Dermis blood vessel endothelial cell (primary cell): ENCODE results near the gene LTBR. TPM values are rescaled to one million over a fixed set of nuclear protein-coding genes. Genes with fewer than 3 reads are reported as not detected.

ENCODE experiments used
- DNase-seq: peaks from one replicate; pipeline ENCODE4 v3.0.0; 2010
- total RNA-seq: library from RNA; depleted of rRNA; stranded (reverse); fragments of >200 nt; gene quantifications from 2 replicates; pipeline ENCODE4 v1.2.3, GENCODE V29; 2014

LTBR gene
- total RNA-seq, 1 donor from 2014 or later = 74.0 TPM

DNA sequence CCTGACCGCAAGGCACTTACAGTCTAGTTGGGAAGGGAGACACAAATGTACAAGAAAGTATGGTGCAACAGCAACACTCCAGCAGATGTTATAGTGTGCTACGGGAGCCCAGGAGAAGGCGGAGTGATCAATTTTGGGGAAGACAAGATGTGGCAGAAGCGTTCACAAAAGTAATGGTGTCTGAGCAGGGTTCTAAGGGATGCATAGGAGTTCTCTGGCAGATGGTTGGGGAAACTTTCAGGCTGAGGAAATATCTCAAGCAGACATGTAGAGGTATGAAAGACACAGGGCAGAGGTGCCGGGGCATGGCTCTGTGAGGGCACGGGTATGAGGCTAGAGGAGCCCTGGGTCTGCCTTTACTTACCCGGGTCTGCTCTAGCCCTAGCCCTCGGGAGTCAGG is 37.0 kb upstream of the LTBR start:
- no peak for DNase-seq

DNA sequence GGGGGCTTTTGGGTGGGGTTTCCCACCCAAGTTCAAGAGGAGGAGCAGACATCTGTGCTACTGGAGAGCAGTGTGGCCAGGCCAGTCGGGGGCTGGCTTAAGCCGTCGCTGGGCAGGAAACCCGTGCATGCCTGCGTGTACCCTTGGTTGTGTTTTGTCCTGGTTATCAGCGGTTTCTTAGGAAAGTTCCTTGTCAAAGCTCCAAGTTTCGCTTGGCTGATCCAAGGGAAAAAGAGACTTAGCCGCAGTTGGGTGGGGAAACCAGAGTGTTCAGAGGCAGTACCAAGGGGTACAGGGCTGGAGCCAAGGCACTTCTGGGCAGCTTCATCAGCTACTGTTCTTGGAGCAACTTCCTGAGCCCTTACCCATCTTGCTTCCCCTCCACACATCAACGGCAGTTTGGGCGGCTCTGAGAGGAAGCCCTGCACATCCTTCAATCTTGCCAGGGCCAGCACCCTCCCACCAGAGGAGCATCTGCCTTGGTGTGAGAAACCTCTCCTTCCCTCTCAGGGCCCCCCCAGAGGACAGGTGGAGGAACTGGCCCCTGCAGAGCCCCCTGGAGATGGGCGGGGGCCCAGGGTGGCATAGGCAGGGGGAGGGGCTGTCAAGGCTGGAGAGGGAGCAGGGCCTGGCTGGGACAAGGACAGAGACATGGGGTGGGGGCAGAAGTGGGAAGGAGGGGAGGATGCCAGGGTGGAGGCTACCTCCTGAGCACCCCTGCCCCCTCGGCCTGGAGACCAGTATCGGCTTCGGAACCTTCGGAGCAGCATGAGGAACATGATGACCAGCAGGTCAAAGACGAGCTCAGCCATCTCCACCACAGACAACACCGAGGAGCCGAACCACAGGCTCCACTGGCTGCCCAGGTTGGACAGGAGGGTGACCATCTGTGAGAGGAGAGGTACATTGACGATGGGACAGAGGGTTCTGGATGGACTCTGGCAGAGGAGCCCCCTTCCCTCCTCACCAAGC is 36.3 kb upstream of the LTBR start:
- DNase-seq = peak; percentile 86

DNA sequence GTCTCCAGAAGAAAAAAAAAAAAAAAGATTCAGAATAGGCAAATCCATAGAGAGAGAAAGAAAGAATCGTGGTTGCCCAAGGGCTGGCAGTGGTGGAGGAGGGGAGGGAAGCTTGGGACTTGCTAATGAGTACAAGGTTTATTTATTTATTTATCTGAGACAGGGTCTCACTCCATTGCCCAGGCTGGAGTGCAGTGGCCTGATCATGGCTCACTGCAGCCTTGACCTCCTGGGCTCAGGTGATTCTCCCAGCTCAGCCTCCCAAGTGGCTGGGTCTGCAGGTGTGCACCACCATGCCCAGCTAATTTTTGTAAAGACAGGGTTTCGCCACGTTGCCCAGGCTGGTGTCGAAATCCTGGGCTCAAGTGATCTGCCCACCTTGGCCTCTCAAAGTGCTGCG is 32.3 kb upstream of the LTBR start:
- no peak for DNase-seq

DNA sequence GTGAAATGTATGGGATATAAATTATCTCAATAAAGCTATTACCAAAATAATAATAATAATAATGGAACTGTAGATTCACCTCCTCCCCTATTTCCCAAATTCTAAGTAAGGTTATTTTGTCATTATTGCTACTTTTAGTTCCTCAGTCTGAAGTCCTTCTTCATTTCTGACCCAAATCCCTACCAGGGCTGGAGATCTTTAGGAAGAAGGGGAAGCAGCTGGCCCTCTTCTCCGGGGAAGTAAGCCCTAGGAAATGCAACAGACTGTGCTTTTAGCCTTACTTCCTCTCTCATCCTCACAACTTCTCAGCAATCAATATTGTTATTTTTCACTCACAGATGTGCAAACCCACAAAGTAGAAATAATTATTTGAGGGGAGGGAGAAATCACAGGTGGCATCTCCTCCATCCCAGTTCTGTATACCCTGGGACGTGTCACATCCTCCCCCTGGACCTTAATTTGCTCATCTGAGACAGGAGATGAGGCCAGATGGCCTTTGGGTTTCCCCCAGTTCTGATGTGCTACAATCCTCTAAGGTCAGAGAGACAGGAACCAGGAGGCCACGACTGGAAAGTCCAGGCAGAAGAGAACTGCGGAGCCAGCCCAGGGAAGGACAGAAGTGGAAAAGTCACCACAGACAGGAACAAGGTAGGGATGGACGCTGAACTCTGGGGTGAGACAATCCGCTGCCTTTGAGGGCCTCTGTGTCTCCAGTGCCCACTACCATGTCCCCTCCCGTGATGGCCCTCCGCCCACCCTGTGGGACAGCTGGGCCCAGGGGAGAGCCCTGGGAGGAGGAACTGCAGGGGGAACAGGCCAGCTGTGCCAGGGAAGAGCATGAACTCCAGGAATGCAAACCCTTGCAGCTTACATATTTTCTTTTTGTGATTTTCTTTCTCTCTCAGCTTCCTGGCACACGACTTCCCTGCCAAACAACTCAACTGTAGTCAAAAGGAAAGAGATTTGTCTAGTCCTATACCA is 31.5 kb upstream of the LTBR start:
- no peak for DNase-seq

DNA sequence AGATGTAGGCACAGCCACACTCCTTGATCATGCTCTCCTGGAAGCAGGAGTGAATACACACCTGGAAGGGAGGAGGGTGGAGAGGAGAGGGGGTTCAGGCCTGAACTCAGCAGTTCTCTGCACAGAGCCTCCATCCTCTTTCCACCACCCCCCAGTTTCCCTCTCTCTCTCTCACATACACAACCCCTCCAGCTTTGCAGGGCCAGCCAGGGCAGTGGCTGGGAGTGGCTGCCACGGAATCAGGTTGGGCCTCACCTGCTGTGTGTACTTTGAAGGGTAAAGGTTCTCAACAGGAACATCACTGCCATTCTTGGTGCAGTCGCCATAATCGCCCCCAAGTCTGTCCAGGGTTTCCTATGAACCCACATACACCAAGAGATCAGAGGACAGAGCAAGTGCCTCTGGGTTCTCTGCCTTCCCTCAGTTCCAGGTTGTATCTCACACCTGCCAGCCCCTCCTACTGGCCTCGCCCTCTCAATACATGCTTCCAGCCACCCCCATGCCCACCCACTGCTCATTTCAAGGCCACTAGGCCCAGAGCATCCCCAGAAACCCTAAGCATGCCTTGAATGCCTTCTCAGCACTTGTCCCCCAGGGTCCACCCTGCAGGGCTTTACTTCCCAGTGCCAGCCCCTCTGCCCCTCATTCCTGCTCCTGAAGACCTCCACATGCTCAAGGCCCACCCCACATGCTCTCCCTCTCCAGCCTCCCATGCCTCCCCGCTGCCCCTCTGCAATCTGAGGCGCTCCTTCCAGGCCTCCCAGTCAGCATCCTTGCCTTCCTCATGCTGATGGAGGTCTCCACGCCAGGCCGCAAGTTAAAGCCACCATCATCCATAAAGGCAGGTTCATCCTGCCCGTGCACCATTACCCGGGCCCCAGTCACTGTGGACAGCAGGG is 29.2 kb upstream of the LTBR start:
- no peak for DNase-seq

DNA sequence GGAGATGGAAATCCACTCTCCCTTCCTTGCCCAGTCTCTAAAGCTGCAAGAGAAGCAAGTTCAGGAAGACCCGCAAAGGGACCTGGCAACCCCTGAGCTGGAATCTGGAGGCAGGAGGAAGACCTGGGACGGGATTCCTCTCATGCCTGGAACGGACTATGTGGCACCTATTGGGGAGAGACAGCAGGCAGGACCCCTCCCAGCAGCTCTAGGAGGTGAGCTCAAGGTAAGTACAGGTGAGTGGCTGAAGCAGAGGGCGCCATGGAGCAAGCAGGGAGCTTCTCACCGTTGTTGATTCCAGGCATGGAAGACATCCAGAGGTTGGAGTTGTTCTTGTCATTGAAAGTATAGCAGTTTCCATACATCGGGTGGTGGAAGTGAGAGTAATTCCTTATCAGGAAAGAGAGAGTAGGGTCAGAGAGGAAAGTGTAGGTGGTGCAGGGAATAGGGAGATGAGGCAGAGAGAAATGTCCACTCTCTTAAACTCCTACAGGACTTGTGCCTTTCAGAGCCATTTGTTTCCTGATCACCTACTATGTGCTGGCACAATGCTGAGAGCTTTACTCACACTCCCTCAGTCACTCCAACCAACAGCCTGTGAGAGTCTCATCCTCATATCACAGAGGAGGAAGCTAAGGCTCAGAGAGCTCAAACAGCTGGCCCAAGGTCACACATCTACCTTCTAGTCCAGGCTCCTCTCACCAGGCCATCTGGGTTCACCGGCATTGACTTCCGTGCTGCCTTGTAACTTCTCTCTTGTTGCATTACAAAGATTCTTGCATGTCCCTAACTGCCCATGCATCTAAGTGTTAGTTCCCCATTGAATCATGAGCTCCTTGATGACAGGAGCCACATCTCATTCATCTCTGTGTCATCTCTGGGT is 28.2 kb upstream of the LTBR start:
- DNase-seq = no peak

DNA sequence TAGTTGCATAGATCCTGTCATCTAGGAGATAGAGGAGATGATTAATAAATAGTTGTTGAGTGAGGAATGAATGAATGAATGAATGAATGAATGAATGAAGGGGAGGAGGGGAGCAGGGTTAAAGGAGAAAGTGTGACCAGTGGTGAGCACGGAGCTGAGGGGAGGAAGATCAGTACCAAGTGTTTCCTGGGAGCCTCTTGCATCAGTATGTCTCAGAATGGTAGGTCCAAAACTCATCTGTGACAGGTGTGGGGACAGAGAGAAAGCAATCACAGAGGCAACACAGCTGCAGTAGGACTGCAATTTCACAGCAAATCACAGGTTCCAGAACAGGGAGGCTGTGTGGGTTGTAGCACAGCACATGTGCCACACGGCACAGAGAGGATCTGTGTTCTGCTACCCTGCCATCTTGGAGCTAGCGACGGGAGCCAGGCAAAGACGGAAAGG is 27.6 kb upstream of the LTBR start:
- DNase-seq = no peak

DNA sequence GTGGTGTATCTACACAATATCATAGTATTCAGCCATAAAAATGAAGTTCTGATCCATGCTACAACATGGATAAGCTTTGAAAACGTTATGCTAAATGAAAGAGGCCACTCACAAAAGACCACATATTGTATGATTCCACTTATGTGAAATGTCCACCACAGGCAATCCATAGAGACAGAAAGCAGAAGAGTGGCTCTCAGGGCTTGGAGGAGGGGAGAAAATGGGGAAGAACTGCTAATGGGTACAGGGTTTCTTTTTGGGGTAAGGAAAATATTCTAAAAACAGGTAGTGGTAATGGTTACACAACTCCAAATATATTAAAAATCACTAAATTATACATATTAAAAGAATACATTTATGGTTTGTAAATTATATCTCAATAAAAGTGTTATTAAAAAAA is 25.1 kb upstream of the LTBR start:
- DNase-seq = no peak

DNA sequence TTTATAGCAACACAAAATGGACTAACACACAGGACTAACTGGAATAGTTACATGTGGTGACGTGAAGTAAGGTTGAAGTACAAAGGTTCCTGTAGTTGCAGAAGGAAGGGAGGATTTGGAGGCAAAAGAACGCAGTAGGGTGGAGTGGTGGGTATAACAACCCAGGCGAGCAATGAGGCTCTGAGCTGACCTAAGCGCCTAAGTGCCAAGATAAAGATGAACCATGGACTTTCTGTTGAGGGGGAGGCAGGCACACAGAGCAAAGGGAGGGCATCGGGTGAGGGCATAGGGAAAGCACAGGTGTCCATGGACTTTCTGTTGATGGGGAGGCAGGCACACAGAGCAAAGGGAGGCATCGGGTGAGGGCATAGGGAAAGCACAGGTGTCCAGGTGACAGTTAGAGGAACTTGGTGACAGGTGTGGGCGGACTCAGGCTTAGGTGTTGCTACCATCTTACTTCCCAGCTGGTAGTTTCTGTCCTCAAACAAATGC is 23.8 kb upstream of the LTBR start:
- DNase-seq = no peak

DNA sequence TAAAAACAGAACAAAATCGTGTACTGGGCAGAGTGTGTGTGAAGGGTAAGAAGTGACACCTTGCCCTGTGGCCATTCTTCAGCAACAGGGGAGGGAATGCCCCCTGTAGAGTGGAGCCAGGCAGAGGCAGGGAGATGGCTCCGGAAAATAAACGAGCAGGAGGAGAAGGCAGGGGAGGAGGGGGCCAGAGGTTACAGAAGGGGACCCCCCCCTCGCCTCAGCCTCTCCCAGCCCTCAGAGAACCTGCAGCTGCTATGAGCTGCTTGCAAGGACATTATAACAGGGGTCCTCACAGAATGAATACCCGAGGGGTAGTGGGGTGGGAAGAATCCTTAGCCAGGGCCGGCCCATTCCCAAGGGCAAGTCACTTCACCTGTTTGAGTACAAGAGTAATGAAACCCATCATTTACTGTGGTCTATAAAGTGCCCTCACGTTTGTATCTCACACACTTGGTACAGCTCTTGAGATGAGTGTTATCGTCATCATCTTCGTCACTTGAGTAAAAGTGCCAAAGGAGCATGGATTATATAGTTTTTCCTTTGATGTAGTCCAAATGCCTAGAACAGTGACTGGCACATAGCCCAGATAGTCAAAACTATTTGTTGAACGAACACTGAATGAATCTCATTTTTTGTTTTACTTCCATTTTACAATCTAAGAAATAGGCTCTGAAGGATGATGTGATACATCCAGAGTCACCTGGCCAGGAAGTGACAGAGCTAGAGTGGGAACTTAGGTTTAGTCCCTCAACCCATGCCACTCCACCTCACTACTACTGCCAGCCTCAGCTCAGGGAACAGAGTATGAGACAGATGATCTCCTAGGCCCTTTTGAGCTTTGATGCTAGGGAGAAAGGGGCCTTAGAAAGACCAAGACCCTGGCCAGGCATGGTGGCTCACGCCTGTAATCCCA is 23.1 kb upstream of the LTBR start:
- no peak for DNase-seq

DNA sequence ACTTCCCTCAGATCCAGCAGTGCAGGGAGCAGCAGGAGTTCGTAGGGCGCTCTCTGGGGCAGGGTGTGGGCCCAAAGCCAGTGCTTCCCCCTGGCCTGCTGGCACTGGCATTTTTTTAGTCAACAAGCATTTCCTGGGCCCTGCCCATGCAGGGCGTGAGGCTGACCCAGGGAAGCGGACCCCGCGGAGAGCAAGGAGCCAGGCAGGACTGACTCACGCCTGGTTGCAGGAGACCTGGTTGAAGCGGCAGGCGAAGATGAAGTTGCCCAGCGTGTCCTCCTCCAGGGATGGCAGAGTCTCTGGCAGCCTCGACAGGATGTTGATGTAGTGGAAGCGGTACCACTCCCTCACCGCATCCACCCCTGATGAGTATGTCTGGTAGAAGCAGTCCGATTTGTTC is 22.1 kb upstream of the LTBR start:
- peak; percentile 34 for DNase-seq

DNA sequence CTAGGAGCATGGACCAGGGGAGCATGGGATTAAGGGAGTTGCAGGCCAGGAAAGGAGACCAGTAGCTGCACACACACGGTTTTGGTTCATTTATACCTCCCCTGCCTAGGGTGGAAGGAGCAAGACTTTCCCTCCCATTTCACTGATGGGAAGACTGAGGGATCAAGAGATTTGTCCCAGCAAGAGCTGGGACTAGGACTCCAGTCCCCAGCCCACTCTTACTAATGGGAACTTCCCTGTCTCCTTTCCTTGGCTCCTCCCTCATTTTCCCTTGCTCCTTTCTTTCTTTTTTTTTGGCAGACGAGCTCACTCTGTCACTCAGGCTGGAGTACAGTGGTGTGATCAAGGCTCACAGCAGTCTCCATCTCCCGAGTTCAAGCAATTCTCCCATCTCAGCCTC is 21.6 kb upstream of the LTBR start:
- no peak for DNase-seq

DNA sequence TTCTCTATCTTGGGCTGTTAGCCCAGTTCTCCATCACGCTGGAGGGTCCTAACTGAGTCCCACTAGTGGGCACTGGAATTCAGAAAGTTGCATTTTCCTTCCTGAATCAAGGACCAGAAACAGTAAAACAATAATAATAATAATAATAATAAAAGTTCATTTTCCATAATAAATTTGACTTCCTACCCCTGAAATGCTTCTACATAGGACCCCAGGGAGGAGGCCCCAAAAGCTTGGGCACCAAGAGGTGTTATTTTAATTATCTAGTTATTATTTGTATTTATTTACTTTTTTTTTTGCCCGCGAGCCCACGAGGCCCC is 21.0 kb upstream of the LTBR start:
- DNase-seq = no peak

DNA sequence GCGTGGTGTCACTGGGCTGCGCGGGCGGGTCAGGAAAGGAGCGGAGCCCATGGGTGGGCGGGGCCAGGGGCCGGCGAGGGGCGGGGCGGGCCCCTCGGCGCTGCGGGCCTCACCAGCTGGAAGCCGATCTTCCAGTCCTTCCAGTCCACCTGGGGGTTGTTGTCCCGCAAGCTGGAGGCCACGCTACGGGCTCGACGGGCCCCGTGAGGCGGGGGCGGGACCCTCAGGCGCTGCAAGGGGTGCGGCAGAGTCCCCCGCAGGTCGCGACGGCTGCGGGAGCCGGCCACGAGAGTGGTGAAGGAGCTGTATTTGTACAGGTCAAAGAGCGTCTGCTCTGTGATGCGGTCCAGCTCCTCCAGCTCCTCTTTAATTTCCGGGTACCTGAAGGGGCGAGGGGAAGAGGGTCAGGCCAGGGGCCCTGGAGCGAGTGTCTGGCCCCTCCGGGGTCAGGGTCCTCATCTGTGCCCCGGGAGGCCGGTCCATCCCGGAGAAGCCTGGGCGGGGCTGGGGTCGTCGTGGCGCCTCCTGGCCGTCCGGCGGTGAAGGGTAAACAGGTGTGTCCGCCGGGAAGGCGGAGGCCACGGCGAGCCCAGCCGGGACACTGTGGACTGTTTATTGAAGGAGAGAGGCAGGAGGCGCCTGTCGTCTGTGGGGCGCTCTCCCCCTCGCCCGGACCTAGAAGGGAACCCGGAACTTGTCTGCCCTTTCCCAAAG is 20.5 kb upstream of the LTBR start:
- peak; percentile 73 for DNase-seq

DNA sequence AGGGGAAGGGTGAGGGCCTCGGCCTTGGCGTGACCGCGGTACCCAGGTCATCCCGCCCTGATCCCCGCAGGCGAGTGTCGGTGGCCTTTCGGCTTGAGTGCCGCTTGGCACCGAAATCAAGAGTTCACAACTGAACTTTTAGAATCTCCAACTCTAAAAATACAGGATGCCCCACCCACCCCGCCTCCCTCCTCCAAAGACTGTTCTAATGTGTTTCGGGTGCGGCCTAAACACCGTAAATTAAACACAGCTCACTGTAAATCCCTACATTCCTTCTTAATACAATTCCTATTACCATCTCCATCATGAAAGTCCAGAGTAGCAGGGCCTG is 20.0 kb upstream of the LTBR start:
- no peak for DNase-seq

DNA sequence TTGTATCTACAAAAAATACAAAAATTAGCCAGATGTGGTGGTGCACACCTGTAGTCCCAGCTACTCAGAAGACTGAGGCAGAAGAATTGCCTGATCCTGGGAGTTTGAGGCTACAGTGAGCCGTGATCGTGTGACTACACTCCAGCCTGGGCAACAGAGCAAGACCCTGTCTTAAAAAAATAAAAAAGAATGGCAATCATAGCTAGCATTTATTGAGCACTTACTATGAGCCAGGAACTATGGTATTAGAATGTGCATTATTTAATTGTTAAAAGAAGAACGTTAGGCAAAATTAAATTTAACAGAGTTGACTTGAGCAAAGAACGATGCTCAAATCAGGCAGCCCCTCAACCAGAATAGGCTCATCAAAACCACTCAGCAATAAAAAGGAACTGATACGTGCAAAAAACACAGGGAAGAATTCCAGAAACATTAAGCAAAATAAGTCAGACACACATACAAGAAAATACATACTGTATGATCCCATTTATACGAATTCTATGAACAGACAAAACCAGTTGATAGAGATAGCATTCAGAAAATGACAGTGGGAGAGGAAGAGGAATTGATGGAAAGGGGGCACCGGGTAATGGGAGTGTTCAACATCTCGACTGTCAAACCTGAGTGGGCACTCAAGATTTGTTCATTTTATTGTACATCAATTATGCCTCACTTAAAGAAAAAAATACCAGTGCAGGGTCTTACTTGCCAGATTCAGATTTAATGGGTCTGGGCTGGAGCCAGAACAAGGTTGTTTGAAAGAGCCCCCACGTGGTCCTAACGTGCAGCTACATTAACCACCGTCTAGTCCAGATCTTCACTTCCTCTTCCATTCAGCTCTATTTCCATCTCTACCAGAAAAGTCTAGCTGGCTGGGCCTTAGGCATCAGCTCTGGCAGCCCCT is 16.6 kb upstream of the LTBR start:
- DNase-seq = peak; percentile 79

DNA sequence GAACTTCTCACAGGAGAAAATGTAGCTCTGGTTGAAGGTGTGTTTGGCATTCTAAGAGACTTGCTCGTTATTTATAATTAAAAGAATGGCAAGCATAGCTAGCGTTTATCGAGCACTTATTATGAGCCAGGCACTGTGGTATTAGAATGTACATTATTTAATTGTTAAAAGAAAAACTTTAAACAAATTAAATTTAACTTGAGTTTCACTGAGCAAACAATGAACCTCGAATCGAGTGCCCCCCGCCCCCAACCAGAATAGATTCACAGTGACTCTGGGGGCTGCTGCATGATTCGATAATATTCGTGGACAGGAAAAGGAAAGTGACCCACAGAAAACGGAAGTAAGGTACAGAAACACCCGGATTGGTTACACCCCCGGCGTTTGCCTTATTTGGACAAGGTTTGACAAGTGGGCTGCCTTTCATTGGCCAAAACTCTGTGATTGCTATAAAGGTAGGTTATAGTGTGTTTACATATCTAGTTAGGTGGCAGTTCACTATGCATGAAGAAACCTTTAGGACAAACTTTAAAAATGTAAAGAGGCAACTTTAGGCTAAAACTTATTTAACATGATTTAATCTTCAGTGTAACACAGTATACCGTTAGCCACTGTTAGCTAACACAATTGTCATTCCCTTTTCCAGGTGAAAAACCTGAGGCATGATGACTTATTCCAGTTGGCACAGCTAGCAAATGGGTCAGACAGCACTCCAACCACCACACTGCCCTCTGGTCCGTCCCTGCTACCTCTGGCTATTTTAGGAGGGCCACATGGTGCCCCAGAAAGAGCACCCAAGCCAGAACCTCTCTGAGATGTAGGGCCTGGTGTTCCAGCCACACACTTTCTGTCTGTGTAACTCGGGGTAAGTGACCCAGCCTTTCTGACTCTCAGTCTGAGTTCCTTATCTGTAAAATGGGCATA is 15.7 kb upstream of the LTBR start:
- DNase-seq = peak; percentile 34
